Smooth muscle cell (in vitro differentiated cells): Measurements from ENCODE around the gene TBC1D17. TPM values are rescaled to one million over a fixed set of nuclear protein-coding genes. Genes with fewer than 3 reads are reported as not detected.

Source experiments
- DNase-seq: peaks from one replicate; lab custom pipeline; 2025; ENCODE audit not compliant: unreplicated experiment; lab: John Stamatoyannopoulos, UW
- H2AFZ ChIP-seq: fragments of 200-600 bp; sonication (generic); 2 replicates; pipeline ENCODE4 v1.6.0; 2016; ENCODE audit warnings: antibody characterized with exemption, low read depth, mild to moderate bottlenecking
- H3F3A ChIP-seq: fragments of 200-600 bp; sonication (generic); 2 replicates; pipeline ENCODE4 v1.6.0; 2017; ENCODE audit warnings: antibody characterized with exemption, low read depth
- H3K27ac ChIP-seq: fragments of 200-600 bp; sonication (generic); 2 replicates; pipeline ENCODE4 v1.5.1; 2016; ENCODE audit warnings: low read depth, mild to moderate bottlenecking
- H3K27me3 ChIP-seq: fragments of 200-600 bp; sonication (generic); 2 replicates; pipeline ENCODE4 v1.6.1; 2016; ENCODE audit warnings: low read depth, mild to moderate bottlenecking
- H3K36me3 ChIP-seq: fragments of 200-600 bp; sonication (generic); 2 replicates; pipeline ENCODE4 v1.5.1; 2016; ENCODE audit warnings: low read depth
- H3K4me1 ChIP-seq: fragments of 200-600 bp; sonication (generic); 2 replicates; pipeline ENCODE4 v1.5.1; 2016; ENCODE audit warnings: low read depth
- H3K4me2 ChIP-seq: fragments of 200-600 bp; sonication (generic); 2 replicates; pipeline ENCODE4 v1.6.0; 2016; ENCODE audit warnings: mild to moderate bottlenecking
- H3K4me3 ChIP-seq: fragments of 200-600 bp; sonication (generic); 2 replicates; pipeline ENCODE4 v1.5.1; 2016; ENCODE audit warnings: mild to moderate bottlenecking
- H3K79me2 ChIP-seq: fragments of 200-600 bp; sonication (generic); 2 replicates; pipeline ENCODE4 v1.6.0; 2016; ENCODE audit warnings: low read depth, mild to moderate bottlenecking
- H3K9ac ChIP-seq: fragments of 200-600 bp; sonication (generic); 2 replicates; pipeline ENCODE4 v1.6.0; 2016; ENCODE audit warnings: low read depth
- H3K9me3 ChIP-seq: fragments of 200-600 bp; sonication (generic); replicated peaks from 2 replicates; pipeline ENCODE4 v1.5.1; 2016; ENCODE audit warnings: low read depth
- H4K20me1 ChIP-seq: fragments of 200-600 bp; sonication (generic); 2 replicates; pipeline ENCODE4 v1.6.0; 2016; ENCODE audit warnings: low read depth
- CTCF ChIP-seq: fragments of 200-600 bp; sonication (generic); IDR thresholded peaks from 2 replicates; pipeline ENCODE4 v1.5.1; 2017; ENCODE audit warnings: borderline replicate concordance, mild to moderate bottlenecking, antibody characterized with exemption; ENCODE audit not compliant: insufficient read depth, poor library complexity, severe bottlenecking
- WGBS: methylation state at CpG from one replicate; pipeline ENCODE4 v1.1.7; 2016; ENCODE audit warnings: low lambda C conversion rate; 5-methylcytosine and 5-hydroxymethylcytosine counted together
- polyA plus RNA-seq: library from polyadenylated mRNA; unstranded; fragments of >200 nt; fragmentation: Nextera tagmentation; extraction: Ambion mirVana; gene quantifications from 2 replicates; pipeline ENCODE4 v1.2.1, GENCODE V29; 2016
- total RNA-seq: library from RNA; depleted of rRNA; stranded (reverse); fragments of >200 nt; gene quantifications from 2 replicates; pipeline ENCODE4 v1.2.3, GENCODE V29; 2014

TBC1D17 gene
- total and polyA plus RNA-seq, 2 experiments from 2014 or later = 9.2 to 41.8 TPM

- Histone ChIP-seq H4K20me1 (peaks cover 37% of the 10 kb centered on the region), H3K36me3 (no peaks in the 10 kb centered on the region), H3K9ac (no peak overlapping the region), H3K27me3 (no peaks in the 10 kb centered on the region), H3K4me3 (no peak overlapping the region), H3F3A (peaks cover 25% of the 10 kb centered on the region), H3K4me1 (peaks cover under 1% of the 10 kb centered on the region), H3K4me2 (no peak overlapping the region), H3K9me3 (no peaks in the 10 kb centered on the region), H2AFZ (no peak overlapping the region), H3K79me2 (peaks cover 24% of the 10 kb centered on the region), H3K27ac (peak overlapping the region; percentile 29)
- DNase-seq = no peak
- WGBS = 60% methylated on average over 12 of the region's 13 CpGs
- no peak for TF ChIP-seq CTCF
Measured at GRCh38 chr19:49861107-49861506, 16.4 kb upstream of the TBC1D17 start.

- WGBS = 93% methylated on average over 58 of the region's 60 CpGs
- Histone ChIP-seq H3K36me3 (no peaks in the 10 kb centered on the region), H3K9ac (no peak overlapping the region), H3K4me3 (no peak overlapping the region), H3K9me3 (no peaks in the 10 kb centered on the region), H3K4me2 (no peak overlapping the region), H4K20me1 (peaks cover 36% of the 10 kb centered on the region), H3K27ac (no peak overlapping the region), H3K4me1 (peaks cover 7% of the 10 kb centered on the region), H3K79me2 (peaks cover 31% of the 10 kb centered on the region), H2AFZ (no peak overlapping the region), H3F3A (peaks cover 24% of the 10 kb centered on the region), H3K27me3 (no peaks in the 10 kb centered on the region)
- no peak for TF ChIP-seq CTCF
- DNase-seq = no peak
Measured at GRCh38 chr19:49861541-49862378, 15.7 kb upstream of the TBC1D17 start.

GRCh38 chr19:49862391-49863253 lies 14.9 kb upstream of the TBC1D17 start:
- Histone ChIP-seq H3K9ac (no peak overlapping the region), H3F3A (peaks cover 15% of the 10 kb centered on the region), H3K4me2 (no peak overlapping the region), H3K27ac (no peak overlapping the region), H3K79me2 (peaks cover 31% of the 10 kb centered on the region), H3K9me3 (no peaks in the 10 kb centered on the region), H2AFZ (no peak overlapping the region), H3K36me3 (no peaks in the 10 kb centered on the region), H4K20me1 (peaks cover 27% of the 10 kb centered on the region), H3K4me3 (no peak overlapping the region), H3K4me1 (peaks cover 7% of the 10 kb centered on the region), H3K27me3 (no peaks in the 10 kb centered on the region)
- TF ChIP-seq CTCF = peak; percentile 24
- WGBS = 83% methylated on average over 34 of the region's 49 CpGs
- DNase-seq = no peak
